ENCODE measurements around the gene AKR1C8.

- TF ChIP-seq TSHZ2 (CRISPR knock-in tag; IDR thresholded peaks at IDR 0.05) = no peak
- no peak for TF ChIP-seq ISL1 (CRISPR knock-in tag; IDR thresholded peaks at IDR 0.05)
- TF ChIP-seq GLIS3 (CRISPR knock-in tag; IDR thresholded peaks at IDR 0.05) = no peak
- TF ChIP-seq CREB5 (CRISPR knock-in tag; IDR thresholded peaks at IDR 0.05; ENCODE audit: low read depth) = no peak
- no peak for TF ChIP-seq POU6F1 (CRISPR knock-in tag; IDR thresholded peaks at IDR 0.05; ENCODE audit: borderline replicate concordance, low read depth)
- TF ChIP-seq ZFP3 (CRISPR knock-in tag; IDR thresholded peaks at IDR 0.05) = no peak
- no peak for TF ChIP-seq ESRRG (CRISPR knock-in tag; IDR thresholded peaks at IDR 0.05)
- TF ChIP-seq BACH2 (CRISPR knock-in tag; IDR thresholded peaks at IDR 0.05; ENCODE audit: borderline replicate concordance) = no peak
- TF ChIP-seq ZC3H10 (CRISPR knock-in tag; IDR thresholded peaks at IDR 0.05) = no peak
- TF ChIP-seq ARNTL (CRISPR knock-in tag; IDR thresholded peaks at IDR 0.05; ENCODE audit: borderline replicate concordance, low read depth) = no peak
- TF ChIP-seq PATZ1 (CRISPR knock-in tag; IDR thresholded peaks at IDR 0.05; ENCODE audit: borderline replicate concordance) = no peak
- TF ChIP-seq RARB (CRISPR knock-in tag; IDR thresholded peaks at IDR 0.05) = no peak
- no peak for TF ChIP-seq TOX (CRISPR knock-in tag; IDR thresholded peaks at IDR 0.05; ENCODE audit: borderline replicate concordance)
- TF ChIP-seq ZFP30 (CRISPR knock-in tag; IDR thresholded peaks at IDR 0.05) = no peak
Observed at GRCh38 chr10:5211696-5212536, 27.0 kb upstream of the AKR1C8 start.
